TTC549 (cell line): ENCODE measurements around the gene GFY.

Source experiments
- FAIRE-seq: peaks from 2 replicates; lab custom pipeline; 2012; peaks lifted over from hg19 to GRCh38; lab: Jason Lieb, UNC

Gene GFY

DNA sequence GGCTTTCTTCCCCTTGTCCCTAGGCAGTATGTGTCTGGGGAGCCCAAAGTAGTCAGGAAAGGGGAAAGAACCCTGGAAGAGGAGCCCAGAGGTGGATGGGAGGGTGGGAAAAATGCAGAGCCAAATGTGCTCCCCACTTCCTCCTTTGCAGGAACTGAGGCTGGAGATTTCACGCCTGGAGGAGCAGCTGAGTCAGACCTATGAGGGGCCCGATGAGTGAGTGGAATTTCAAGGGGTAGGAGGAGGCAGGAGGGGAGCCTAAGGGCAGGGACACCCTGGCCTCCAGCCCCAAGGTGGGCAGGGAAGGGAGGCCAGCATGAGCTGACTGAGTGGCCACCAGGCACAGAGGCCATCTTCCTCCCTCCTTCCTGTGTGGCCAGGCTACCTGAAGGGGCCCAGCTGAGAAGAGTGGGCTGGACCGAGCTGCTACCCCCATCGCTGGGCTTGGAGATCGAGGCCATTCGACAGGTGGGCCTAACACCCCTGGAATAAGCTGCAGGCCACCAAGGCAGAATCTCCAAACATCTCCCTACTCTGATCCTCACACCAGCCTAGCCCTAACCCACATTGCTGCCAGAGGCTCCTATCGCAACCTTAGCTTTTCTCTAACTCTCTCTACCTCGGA, 16.3 kb upstream of the GFY start:
- no peak for FAIRE-seq

DNA sequence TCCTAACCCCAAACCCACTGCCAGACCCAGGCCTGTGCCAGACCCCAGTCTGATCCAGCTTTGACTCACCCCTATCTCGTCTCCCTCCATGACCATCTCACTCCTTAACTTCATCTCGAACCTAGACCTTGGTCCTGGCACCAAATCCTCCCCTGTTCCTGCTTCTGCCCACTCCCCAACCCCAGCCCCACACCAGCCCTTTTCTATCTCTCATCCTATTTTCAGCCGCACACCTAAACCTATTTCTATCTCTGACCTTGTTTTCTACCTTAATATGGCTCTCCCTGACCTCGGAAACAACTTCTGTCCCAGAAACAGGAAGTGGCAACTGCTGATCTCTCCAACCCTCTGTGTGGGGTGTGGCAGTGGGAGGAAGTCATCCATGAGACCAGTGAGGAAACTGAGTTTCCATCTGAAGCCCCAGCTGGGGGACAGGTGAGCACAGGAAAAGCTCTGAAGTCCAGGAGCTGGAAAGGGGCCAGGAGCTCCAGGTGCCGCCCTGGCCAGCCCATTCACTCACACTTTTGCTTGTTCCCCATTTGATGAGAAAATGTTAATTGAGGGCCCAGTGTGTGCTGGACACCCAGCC, 15.7 kb upstream of the GFY start:
- FAIRE-seq: no peak

DNA sequence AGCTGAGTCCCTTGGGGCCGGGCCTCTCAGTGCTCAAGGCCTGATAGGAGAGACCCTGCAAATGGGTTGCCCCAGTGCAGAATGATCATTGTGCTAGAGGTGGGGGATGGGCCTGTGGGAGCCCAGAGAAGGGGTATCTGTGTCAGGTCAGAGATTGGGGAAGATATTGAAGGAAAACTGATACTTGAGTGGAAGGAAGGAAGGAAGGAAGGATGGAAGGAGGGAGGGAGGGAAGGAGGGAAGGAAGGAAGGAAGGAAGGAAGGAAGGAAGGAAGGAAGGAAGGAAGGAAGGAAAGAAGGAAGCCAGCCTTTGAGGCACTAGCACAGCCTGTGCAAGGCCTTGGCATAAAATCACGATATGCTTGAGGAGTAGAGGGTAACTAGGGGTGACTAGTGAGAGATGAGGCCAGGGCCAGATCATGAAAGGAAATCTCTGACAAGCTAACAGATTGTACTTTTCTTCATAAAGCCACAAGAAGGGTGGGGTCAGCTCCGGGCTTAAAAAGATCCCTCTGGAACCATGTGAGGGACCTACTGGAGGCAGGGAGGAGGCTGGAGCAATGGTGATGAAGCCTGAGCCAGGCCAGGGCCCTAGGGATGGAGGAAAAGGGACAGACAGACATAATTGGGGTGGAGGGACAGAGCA, 13.4 kb upstream of the GFY start:
- FAIRE-seq: no peak

DNA sequence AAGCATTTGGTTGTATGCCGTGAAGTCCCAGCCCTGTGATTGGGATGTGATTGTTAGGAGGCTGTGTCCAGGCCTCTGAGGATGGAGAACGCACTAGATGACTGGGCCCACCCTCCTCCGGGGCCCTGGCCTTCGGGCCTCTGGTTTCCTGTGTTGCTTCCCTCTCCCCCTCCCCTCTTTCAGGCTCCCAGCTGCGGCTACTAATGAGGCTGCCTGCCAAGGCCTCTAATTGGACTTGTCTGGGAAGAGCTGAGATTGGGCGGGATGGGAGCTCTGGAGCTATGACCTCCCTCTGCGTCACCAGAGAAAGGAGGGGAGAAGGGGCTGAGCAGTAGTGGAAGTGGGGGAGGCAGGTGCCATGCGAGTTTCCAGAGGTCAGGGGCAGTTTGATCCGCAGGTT, 11.8 kb upstream of the GFY start:
- FAIRE-seq: no peak

DNA sequence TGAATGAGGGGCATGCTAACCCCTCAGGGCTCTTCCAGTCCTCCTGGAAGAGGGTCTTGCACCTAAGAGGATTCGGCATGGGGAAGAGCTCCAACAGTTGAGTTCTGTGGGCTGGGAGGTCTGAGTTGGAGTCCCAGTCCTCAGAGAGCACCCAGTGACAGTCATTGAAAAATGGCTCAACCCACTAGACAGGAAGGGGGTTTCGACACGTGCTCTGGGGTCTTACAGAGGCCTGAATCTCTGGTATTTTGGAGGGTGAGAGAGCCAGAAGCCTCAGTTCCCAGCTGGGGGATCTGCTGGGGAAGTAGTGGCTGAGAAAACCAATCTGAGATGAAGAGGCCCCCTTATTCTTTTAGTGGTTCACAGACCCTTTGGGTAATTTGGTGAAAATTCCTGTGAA, 10.9 kb upstream of the GFY start:
- no peak for FAIRE-seq

DNA sequence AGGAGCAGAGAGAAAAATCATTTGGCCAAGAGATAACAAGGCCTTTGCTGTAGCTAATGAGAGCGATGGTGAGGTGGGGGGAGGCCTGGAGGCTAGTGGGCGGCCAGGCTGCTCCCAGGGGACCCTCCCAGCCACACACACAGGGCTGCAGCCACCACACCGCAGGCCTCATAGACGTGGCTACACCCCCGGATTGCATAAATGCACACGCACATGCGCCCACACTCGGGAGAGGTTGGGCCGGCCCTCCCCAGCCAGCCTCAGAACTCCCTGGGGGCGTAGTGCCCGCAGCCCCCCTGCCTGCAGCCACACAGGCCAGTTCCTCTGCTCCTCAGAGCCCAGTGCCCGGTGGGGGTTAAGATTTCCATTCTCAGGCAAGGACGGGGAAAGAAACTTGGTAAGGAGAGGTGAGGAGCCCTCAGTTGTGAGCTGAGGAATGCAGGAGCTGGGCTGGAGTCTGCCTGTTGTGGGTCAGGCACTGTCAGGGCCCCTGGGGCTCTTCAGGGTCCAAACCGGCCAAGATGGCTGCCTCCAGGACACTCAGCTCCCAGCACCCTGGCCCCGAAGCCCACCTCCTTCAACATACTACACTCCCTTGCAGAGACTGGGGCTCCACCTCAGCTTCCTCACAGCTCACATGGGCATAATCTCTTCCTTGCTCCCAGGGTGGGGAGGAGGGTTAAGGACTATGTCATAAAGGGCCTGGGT, 9.9 kb upstream of the GFY start:
- no peak for FAIRE-seq

DNA sequence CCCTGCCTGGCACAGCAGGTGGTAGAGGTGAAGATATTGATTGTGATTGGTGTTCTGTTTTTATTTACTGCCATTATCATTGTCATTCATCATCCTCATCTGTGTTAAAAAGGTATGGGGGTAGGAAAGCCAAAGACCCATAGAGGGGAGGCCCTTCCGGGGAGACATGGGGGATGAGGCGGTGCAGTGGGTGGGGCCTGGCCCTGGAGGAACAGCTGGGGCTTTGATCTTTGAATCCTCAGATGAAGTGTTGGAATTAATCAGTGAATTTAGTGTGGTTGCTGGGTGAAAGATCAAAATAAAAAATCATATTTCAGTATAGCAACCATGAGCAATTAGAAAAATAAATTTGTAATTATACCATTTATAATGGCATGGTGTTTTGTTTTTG, 9.4 kb upstream of the GFY start:
- no peak for FAIRE-seq

DNA sequence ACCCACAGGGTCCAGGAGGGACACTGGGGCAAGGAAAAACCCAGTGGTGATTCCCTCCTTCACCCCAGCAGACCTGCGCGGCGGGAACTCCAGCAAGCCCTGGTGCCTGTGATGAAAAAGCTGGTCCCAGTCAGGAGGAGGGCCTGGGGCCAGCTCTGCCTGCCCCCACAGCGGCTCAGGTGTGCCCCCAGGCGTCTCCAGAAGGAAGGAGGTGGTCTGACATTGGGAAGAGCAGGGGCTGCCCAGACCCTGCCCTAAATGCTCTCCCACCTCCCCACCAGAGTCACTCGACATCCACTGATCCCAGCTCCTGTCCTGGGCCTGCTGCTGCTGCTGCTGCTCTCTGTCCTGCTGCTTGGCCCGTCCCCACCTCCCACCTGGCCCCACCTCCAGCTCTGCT, 8.1 kb upstream of the GFY start:
- no peak for FAIRE-seq

DNA sequence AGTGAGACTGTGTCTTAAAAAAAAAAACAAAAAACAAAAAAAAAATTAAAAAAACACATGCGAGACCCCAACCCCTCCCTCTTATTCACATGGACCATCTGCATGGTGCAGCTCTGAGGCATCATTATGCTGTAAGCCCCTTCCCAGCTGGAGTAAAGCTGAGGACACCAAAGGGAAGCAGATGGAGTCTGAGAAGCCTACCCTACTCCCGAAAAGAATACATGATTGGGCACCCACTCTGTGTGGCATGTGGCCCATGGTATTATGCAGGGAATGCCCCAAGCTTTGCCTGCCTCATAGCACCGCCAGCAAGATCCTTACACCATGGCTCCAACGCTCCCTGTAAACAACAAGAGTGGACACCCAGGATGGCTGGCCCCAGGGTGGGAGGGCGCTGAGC, 6.7 kb upstream of the GFY start:
- no peak for FAIRE-seq

DNA sequence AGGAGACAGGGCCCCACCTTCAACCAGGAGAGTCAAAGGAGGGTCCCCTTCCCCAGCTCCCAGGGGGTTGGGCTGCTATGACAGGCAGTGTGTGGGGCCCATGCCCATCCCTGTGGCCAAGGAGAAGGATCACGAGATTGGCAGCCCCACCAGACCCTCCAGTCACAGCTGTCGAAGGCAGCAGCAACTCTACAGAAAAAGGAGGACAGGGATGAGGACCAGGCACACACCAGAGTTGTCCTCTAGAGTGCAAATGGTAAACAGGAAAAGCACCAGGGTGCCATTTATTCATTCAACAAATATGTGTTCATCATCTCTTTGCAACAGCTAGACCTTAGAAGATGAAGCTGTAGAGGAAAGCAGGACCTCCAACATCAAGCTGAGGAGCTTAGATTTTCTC, 6.0 kb upstream of the GFY start:
- no peak for FAIRE-seq

DNA sequence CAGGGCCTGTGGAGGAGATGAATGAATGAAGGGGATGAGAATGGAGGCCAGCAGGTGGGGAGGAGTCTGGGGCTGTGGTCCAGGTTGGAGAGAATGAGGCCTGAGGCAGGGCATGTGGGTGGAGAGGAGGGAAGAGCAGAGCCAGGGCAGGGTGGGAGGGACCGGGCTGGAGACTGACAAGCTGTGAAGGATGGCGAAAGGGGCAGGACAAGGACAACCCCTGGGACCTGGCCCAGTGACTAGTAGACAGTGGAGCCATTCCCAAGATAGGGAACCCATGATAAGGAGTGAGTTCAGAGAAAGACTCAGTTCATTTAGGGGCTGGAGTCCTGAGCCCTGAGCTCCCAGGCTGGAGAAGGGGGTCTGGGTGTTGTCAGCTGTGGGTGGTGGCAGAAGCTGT, 5.0 kb upstream of the GFY start:
- FAIRE-seq: no peak

DNA sequence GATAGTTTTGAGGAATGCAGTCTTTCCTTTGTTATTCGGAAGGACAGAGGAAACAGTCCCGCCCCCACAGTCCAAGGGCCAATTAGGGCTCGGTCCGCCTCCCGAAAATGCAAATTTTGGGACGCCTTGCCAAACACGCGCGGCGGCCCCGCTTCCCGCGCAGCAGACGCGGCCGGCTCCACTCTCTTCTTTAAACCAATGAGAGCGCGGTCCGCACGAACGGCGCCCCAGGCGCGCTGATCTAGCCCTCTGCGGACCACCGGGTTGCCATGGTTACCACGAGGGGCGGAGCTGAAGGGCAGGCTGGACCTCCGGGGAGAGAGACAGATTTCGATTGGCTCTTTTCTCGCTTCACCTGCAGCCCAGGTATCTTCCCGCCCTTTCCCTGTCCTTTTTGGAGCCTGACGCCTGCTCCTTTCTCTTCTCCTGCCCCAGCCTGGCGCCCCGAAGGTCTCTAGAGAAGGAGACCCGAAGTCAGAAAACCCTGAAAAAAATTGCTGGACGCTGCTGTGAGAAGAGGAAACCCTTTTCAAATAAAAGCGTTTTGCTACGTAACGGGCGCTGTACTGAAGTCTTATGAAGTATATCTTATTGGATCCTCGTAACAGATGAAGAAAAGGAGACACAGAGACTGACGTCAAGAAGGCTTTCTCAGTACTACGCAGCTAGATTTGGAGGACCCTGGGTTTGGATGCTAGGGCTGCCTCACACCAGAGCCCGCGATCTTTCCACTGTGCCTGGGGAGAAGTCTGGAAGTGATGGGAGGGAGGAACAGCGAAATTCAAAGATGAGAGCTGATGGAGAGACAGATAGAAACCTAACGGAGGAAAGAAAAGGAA, 3.9 kb upstream of the GFY start:
- peak; percentile 81 for FAIRE-seq

DNA sequence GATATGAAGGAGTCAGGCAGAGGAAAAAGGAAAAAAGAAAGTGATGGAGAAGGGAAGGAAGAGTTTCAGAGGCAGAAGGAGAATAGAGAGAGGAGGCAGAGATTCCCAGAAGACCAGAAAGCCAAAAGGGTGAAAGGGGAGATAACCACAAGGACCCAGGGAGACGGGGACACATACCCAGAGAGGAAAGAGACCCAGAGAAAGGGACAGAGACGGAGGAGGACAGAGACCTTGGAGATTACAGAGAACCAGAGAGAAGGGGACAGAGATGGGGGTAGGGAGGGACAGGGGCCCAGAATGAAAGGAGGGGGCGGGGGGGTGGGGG, 3.3 kb upstream of the GFY start:
- FAIRE-seq: no peak

DNA sequence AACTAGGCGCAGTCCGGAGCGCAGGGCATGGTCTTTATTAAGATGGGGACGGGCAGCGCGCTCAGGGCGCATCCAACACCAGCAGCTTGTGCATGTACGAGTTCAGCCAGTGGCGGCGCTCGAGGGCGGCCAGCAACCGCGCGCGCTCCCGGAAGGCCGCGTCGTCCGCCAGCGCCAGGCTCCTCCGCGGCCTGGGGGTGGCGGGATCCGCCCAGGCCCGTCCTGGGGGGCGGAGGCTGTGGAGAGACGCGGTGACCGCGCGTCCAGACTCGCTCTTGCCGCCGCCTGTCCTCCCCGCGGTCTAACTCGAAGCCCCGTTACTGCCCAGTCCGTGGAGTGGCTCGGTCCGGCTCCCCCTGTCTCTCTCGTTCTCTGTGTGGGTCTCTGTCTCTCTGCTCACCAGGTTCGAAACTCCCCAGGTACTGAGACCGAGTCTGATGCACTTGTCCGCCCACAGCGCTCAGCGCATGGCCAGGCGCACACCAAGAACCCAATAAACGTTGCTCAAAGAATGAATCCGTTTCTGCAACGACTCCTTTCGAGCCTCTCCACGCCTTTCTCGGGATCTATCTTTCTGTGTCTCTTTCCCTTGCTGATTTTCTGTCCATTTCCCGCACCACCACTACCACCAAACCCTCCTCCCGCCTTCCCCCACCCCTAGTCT, 2.6 kb upstream of the GFY start:
- no peak for FAIRE-seq

DNA sequence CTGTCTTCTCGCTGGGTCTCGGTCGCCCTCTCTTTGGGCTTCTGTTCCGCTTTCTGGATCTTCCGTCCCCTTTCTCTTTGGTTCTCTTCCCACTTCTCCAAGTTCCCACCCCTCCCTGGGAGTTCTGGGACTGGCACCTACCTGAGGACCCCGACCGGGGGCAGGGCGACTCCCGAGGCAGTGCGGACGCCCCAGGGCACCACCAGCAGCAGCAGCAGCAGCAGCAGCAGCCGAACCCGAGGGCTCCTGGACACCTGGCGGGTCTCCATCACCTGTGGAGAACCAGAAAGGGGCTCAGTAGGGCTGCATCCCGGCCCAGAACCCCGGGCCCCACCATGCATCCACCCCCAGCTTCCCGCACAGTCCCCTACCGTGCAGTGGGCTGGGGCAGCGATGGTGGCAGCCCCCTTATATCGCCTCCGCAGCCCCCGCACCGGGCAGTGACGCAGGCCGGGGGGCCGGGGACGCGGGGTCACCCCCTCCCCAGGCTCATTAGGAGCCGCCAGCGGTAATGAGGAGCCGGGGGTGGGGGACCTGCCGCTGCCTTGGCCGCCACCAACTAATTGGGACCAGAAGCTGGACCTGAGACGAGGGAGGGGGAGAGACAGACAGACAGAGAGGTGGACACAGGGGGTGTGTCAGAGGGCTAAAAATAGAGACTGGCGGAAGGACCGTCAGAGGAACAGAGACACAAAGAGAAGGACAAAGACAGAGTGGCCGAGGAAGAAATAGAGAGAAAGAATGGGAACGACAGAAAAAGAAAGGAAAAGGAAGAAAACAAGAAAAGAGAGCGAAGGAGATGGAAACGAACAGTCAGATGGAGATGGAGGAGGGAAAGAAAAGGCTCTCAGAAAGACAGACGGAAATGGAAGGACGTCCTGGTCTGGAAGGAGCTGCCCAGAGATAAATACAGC, 1.9 kb upstream of the GFY start, which contains the start of gene PTH2:
Gene PTH2 (minus strand): TSS at position 371 of the 914 bp plus-strand sequence. CDS start 102 bp downstream, at position 269.
- no peak for FAIRE-seq

DNA sequence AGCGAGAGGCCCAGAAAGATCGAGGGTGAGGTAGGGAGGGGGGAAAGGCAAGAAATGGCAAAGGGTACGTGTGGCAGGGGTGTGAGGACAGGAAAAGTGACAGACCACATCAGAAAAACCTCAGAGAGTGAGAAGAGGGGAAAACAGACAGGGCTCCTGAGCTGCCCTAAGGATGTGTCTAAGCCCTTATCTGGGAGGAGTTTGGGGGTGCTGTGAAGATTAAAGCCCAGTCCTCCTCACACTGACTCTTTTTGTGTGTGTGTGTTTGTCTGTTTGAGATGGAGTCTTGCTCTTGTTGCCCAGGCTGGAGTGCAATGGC, 1.2 kb upstream of the GFY start:
- no peak for FAIRE-seq

DNA sequence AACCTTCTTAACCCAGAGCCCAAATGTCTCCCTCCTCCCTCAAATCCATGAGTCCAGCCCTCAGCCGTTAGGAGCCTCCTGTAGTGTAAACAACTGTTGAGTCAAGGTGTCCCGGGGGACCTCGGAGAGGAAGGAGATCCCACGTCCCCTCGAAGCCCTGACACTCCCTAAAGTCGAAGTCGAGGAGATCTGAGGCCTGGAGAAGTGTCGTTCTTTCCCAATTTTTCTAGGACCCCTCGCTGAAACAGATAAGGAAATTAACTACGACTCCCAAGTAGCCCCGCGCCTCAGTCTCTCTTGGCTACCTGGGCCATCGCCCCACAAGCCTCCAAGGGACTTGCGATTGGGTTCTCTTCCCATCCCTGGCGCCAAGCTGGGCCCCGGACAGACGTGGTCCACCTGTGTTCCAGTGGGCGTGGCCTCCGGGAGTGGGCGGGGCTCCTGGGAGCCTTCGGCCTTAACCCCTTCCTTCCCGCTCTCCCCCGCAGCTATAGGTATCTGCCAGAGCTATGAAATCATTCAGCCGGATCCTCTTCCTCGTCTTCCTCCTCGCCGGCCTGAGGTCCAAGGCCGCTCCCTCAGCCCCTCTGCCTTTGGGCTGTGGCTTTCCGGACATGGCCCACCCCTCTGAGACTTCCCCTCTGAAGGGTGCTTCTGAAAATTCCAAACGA, 869 bp downstream of the GFY start:
- no peak for FAIRE-seq

DNA sequence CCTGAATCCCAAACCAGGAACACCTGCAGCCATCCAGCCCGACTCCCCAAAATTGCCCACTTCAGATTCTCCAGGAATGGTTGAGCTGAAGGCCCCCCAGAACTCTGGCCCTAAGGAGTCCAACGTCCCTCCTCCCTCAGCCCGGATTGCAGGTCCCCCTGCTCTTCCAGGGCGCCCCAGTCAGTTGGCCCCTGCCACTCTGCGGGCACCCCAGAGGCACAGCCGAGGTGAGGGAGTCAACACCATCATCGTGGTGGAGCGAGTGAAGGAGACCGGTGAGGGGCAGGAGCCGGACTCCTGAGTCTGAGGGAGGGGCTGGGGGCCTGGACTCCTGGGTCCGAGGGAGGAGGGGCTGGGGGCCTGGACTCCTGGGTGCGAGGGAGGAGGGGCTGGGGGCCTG, 2.2 kb downstream of the GFY start:
- FAIRE-seq: no peak

DNA sequence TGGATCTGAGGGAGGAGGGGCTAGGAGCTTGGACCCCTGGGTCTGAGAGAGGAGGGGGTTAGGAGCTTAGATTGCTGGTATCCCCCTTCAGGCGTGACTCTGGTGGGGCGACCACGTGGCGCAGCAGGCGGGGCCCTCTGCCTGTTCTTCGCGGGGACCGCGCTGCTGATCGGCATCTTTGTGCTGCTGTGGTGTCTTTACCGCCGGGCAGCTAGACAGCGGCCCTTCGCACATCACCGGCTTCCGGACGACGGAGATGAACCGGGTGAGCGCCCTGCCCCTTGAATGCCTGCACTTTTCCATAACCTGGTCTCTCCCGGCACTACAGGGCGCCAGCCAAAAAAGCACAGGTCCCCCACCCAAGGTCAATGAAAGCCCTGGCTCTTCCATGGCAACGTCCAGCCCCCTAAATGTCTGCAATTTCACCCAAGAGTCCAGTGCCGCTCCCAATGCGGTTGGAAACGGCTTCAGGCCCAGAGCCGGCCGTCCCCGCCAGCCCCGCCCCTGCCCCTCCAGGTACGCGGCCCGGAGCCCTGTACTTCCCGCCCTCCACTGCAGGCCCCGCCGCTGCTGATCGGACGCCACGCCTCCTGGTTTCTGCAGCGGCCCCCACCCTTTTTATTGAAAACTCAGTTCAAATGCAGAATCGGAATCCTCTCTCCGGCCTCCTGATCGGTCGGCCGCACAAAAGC, 2.8 kb downstream of the GFY start:
- no peak for FAIRE-seq
